Neural cell (in vitro differentiated cells): ENCODE data around the gene EPS15. TPM values are rescaled to one million over a fixed set of nuclear protein-coding genes. Genes with fewer than 3 reads are reported as not detected.

Source experiments
- H2AFZ ChIP-seq: fragments of 200-600, 300-800 bp; sonication (generic), shearing (Covaris generic); 2 replicates; pipeline ENCODE4 v1.6.0; 2014; ENCODE audit warnings: low read depth, mild to moderate bottlenecking, antibody characterized with exemption, low read length, moderate library complexity
- H3F3A ChIP-seq: fragments of 200-600 bp; shearing (Covaris generic); 2 replicates; pipeline ENCODE4 v1.6.1; 2016; ENCODE audit warnings: mild to moderate bottlenecking, moderate library complexity, mixed read lengths, antibody characterized with exemption, low read length; ENCODE audit not compliant: insufficient read depth, poor library complexity, severe bottlenecking
- H3K27ac ChIP-seq: fragments of 200-600, 300-800 bp; sonication (generic), shearing (Covaris generic); 2 replicates; pipeline ENCODE4 v1.5.1; 2014; ENCODE audit warnings: mild to moderate bottlenecking, low read length, moderate library complexity
- H3K27me3 ChIP-seq: fragments of 300-800, 200-600 bp; sonication (generic), shearing (Covaris generic); 2 replicates; pipeline ENCODE4 v1.6.0; 2014; ENCODE audit warnings: mild to moderate bottlenecking, low read depth, low read length, moderate library complexity; ENCODE audit not compliant: insufficient read depth
- H3K36me3 ChIP-seq: fragments of 300-800, 200-600 bp; sonication (generic), shearing (Covaris generic); 2 replicates; pipeline ENCODE4 v1.5.1; 2014; ENCODE audit warnings: mild to moderate bottlenecking, antibody characterized with exemption, low read length, moderate library complexity; ENCODE audit not compliant: insufficient read depth
- H3K4me2 ChIP-seq: fragments of 300-800, 200-600 bp; sonication (generic), shearing (Covaris generic); 2 replicates; pipeline ENCODE4 v1.6.0; 2014; ENCODE audit warnings: mild to moderate bottlenecking, low read length
- H3K4me3 ChIP-seq: fragments of 300-800, 200-600 bp; sonication (generic), shearing (Covaris generic); 2 replicates; pipeline ENCODE4 v1.5.1; 2014; ENCODE audit warnings: mild to moderate bottlenecking, low read length, moderate library complexity
- H3K79me2 ChIP-seq: fragments of 200-600 bp; shearing (Covaris generic); replicated peaks from 2 replicates; pipeline ENCODE4 v1.6.0; 2014; ENCODE audit warnings: mild to moderate bottlenecking, low read length, moderate library complexity; ENCODE audit not compliant: insufficient read depth
- H3K9ac ChIP-seq: fragments of 300-800, 200-600 bp; sonication (generic), shearing (Covaris generic); 2 replicates; pipeline ENCODE4 v1.6.1; 2016; ENCODE audit warnings: mild to moderate bottlenecking, low read length, mixed read lengths
- H3K9me2 ChIP-seq: fragments of 200-600 bp; shearing (Covaris generic); 2 replicates; pipeline ENCODE4 v1.6.1; 2016; ENCODE audit warnings: mild to moderate bottlenecking, low read length, mixed read lengths; ENCODE audit not compliant: insufficient read depth
- H3K9me3 ChIP-seq: fragments of 200-600, 300-800 bp; sonication (generic), shearing (Covaris generic); 2 replicates; pipeline ENCODE4 v1.6.1; 2016; ENCODE audit warnings: mild to moderate bottlenecking, mixed run types, low read length, moderate library complexity, mixed read lengths
- H4K20me1 ChIP-seq: fragments of 200-600 bp; shearing (Covaris generic); 2 replicates; pipeline ENCODE4 v1.6.1; 2016; ENCODE audit warnings: mild to moderate bottlenecking, mixed run types; ENCODE audit not compliant: insufficient read depth
- EP300 ChIP-seq: fragments of 450-650 bp; conservative IDR thresholded peaks from 2 replicates; pipeline ENCODE4 v1.6.1; 2014; ENCODE audit warnings: antibody characterized with exemption, mild to moderate bottlenecking, moderate library complexity; ENCODE audit not compliant: poor library complexity, severe bottlenecking
- EZH2 ChIP-seq: fragments of 200-600, 300-800 bp; shearing (Covaris generic), sonication (generic); IDR thresholded peaks from 2 replicates; pipeline ENCODE4 v1.6.1; 2014; ENCODE audit warnings: antibody characterized with exemption, low read length, borderline replicate concordance, mild to moderate bottlenecking; ENCODE audit not compliant: insufficient read depth, poor library complexity, severe bottlenecking
- MXI1 ChIP-seq: fragments of 450-650 bp; conservative IDR thresholded peaks from 2 replicates; pipeline ENCODE4 v1.6.1; 2014; ENCODE audit warnings: antibody characterized with exemption, mild to moderate bottlenecking; ENCODE audit not compliant: poor library complexity, severe bottlenecking
- POLR2AphosphoS5 ChIP-seq: IDR thresholded peaks from 2 replicates; pipeline ENCODE4 v1.6.1; 2012
- RAD21 ChIP-seq: fragments of 450-650 bp; conservative IDR thresholded peaks from 2 replicates; pipeline ENCODE4 v1.6.1; 2014; ENCODE audit warnings: antibody characterized with exemption, mild to moderate bottlenecking, moderate library complexity
- SMC3 ChIP-seq: fragments of 450-650 bp; conservative IDR thresholded peaks from 2 replicates; pipeline ENCODE4 v1.6.1; 2014; ENCODE audit warnings: antibody characterized with exemption, mild to moderate bottlenecking, moderate library complexity; ENCODE audit not compliant: poor library complexity
- TAF1 ChIP-seq: IDR thresholded peaks from 2 replicates; pipeline ENCODE4 v1.6.1; 2012; ENCODE audit warnings: low read depth
- polyA plus RNA-seq: library from polyadenylated mRNA; depleted of rRNA; stranded (reverse); fragments of >200 nt; gene quantifications from 2 replicates; pipeline ENCODE4 v1.2.3, GENCODE V29; 2014
- TF ChIP-seq, protein P1 (sequence below): fragments of 450-650 bp; IDR thresholded peaks from 2 replicates; pipeline ENCODE4 v1.5.1; 2014; ENCODE audit warnings: antibody characterized with exemption, mild to moderate bottlenecking, moderate library complexity; ENCODE audit not compliant: poor library complexity, severe bottlenecking
- TF ChIP-seq, protein P2 (sequence below): IDR thresholded peaks from 2 replicates; pipeline ENCODE4 v1.6.1; 2012; ENCODE audit warnings: borderline replicate concordance

Gene EPS15
- polyA plus RNA-seq, 1 donor from 2014 or later, result 101 TPM

DNA sequence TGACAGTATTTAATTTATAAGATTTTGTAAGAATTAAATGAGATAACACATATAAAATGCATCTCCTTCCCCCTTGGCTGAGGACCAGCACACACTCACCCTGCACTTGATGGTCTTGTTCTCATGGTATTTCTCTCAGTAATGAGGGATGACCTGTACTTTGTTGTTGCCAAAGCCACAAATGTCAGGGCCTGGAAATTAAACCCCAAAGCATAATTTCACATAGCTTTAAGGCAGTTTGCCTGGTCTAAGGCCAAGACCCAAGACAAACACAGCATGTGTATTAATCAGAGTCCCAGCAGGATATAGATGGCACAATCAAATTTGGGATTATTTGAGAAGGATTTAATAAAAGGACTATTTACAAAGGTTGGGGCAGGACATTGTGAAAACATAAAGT, 48.6 kb upstream of the EPS15 start:
- Histone ChIP-seq H3K9me2 (no peaks in the 10 kb centered on the region), H3K4me2 (no peak overlapping the region), H3K27ac (no peak overlapping the region), H2AFZ (no peak overlapping the region), H3K27me3 (no peaks in the 10 kb centered on the region), H3K4me3 (no peak overlapping the region), H3K9ac (no peak overlapping the region), H3K36me3 (no peaks in the 10 kb centered on the region), H3K79me2 (no peaks in the 10 kb centered on the region), H3K9me3 (no peaks in the 10 kb centered on the region), H3F3A (no peaks in the 10 kb centered on the region), H4K20me1 (no peaks in the 10 kb centered on the region)
- TF ChIP-seq RAD21 (no peak), TAF1 (no peak), POLR2AphosphoS5 (no peak), MXI1 (no peak), SMC3 (no peak), EP300 (no peak), EZH2 (no peak)
- TF ChIP-seq, protein P1, sequence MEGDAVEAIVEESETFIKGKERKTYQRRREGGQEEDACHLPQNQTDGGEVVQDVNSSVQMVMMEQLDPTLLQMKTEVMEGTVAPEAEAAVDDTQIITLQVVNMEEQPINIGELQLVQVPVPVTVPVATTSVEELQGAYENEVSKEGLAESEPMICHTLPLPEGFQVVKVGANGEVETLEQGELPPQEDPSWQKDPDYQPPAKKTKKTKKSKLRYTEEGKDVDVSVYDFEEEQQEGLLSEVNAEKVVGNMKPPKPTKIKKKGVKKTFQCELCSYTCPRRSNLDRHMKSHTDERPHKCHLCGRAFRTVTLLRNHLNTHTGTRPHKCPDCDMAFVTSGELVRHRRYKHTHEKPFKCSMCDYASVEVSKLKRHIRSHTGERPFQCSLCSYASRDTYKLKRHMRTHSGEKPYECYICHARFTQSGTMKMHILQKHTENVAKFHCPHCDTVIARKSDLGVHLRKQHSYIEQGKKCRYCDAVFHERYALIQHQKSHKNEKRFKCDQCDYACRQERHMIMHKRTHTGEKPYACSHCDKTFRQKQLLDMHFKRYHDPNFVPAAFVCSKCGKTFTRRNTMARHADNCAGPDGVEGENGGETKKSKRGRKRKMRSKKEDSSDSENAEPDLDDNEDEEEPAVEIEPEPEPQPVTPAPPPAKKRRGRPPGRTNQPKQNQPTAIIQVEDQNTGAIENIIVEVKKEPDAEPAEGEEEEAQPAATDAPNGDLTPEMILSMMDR, result no peak
- TF ChIP-seq, protein P2, sequence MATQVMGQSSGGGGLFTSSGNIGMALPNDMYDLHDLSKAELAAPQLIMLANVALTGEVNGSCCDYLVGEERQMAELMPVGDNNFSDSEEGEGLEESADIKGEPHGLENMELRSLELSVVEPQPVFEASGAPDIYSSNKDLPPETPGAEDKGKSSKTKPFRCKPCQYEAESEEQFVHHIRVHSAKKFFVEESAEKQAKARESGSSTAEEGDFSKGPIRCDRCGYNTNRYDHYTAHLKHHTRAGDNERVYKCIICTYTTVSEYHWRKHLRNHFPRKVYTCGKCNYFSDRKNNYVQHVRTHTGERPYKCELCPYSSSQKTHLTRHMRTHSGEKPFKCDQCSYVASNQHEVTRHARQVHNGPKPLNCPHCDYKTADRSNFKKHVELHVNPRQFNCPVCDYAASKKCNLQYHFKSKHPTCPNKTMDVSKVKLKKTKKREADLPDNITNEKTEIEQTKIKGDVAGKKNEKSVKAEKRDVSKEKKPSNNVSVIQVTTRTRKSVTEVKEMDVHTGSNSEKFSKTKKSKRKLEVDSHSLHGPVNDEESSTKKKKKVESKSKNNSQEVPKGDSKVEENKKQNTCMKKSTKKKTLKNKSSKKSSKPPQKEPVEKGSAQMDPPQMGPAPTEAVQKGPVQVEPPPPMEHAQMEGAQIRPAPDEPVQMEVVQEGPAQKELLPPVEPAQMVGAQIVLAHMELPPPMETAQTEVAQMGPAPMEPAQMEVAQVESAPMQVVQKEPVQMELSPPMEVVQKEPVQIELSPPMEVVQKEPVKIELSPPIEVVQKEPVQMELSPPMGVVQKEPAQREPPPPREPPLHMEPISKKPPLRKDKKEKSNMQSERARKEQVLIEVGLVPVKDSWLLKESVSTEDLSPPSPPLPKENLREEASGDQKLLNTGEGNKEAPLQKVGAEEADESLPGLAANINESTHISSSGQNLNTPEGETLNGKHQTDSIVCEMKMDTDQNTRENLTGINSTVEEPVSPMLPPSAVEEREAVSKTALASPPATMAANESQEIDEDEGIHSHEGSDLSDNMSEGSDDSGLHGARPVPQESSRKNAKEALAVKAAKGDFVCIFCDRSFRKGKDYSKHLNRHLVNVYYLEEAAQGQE, result no peak

DNA sequence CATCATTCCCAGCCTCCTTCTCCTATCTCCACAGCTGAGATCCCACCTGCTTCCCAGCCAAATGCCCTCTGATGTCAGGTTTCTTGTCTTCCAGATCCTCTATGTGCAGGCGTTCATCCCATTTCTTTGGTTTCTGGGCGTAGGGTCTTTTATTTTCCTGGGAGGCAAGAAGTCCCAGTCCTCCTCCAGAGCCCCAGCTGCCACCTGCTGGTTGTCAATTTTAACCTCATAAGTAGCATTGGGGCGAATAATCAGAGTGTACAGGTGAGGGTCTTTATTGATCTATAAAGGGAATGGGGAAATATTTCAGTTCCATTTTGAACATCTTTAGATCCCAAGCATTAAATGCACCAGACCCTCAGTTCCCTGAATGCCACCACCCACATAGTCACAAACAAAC, 47.2 kb upstream of the EPS15 start:
- H3K4me2 ChIP-seq, result no peak overlapping the region
- no peak overlapping the region for H3K4me3 ChIP-seq
- no peaks in the 10 kb centered on the region for H3F3A ChIP-seq
- no peaks in the 10 kb centered on the region for H3K9me3 ChIP-seq
- H2AFZ ChIP-seq, result no peak overlapping the region
- H3K36me3 ChIP-seq, result no peaks in the 10 kb centered on the region
- no peaks in the 10 kb centered on the region for H3K79me2 ChIP-seq
- no peak overlapping the region for H3K27ac ChIP-seq
- no peaks in the 10 kb centered on the region for H4K20me1 ChIP-seq
- no peak overlapping the region for H3K9ac ChIP-seq
- no peaks in the 10 kb centered on the region for H3K27me3 ChIP-seq
- no peaks in the 10 kb centered on the region for H3K9me2 ChIP-seq
- TF ChIP-seq EP300 (no peak), RAD21 (no peak), SMC3 (no peak), POLR2AphosphoS5 (no peak), EZH2 (no peak), MXI1 (no peak)
- TF ChIP-seq, protein P2, result no peak
- TF ChIP-seq, protein P1, result no peak
